Prostate gland (tissue), 2 donors: ENCODE data around the gene TMSB4X.

ENCODE experiments used
- CTCF ChIP-seq, 4 experiments: fragments of 200-600 bp in 2 of 4; fragments of 450-650 bp in 2 of 4; sonication (generic) in 2 of 4; IDR thresholded peaks; 1 replicate in 3 of 4; 2 replicates in 1 of 4; pipeline ENCODE4 v1.5.1; 2016 to 2019; ENCODE audit warnings: antibody characterized with exemption in 4 of 4, mild to moderate bottlenecking in 2 of 4, moderate library complexity in 2 of 4
- POLR2A ChIP-seq: fragments of 450-650 bp; IDR thresholded peaks from one replicate; pipeline ENCODE4 v1.6.1; 2016; ENCODE audit warnings: antibody characterized with exemption, mild to moderate bottlenecking
- POLR2AphosphoS5 ChIP-seq: sonication (generic); formaldehyde crosslinking; IDR thresholded peaks from one replicate; pipeline ENCODE4 v1.6.1; 2017; ENCODE audit warnings: antibody characterized with exemption

GRCh38 chrX:12949205-12949926, 25.5 kb upstream of the TMSB4X start:
- no peak for TF ChIP-seq CTCF (IDR thresholded peaks at IDR 0.05)
- TF ChIP-seq POLR2A, result no peak
- TF ChIP-seq POLR2AphosphoS5, result no peak
